Measurements from ENCODE around the gene TTYH1. TPM values are rescaled to one million over a fixed set of nuclear protein-coding genes. Genes with fewer than 3 reads are reported as not detected.

TTYH1 gene
- total and polyA plus RNA-seq, 2 of the 8 experiments (the other 6 are each of a cell fraction or from before 2014, with no cell fraction given) = 26.7 to 46.5 TPM

GRCh38 chr19:54460230-54461005 lies 45.2 kb downstream of the TTYH1 start:
- no peak overlapping the region; the same call in 1 of the 2 replicates for H2BK5ac ChIP-seq (ENCODE audit: low read depth, low read length)
- no peak overlapping the region for H3K4me3 ChIP-seq (ENCODE audit: extremely low read depth in 1 of 4, insufficient read depth in 2 of 4, low read depth in 3 of 4, low read length in 4 of 4)
- no peak overlapping the region for H2BK15ac ChIP-seq (ENCODE audit: low read length)
- H3K56ac ChIP-seq (replicated peaks; ENCODE audit: insufficient read length, low read depth, low read length) = no peak overlapping the region
- peaks cover 0 to 8% (median 5%) of the 10 kb centered on the region in 4 experiments; a peak in 5 of 7 replicates for H3K4me1 ChIP-seq (replicated peaks in 1 of 4; ENCODE audit: control insufficient read depth in 3 of 4, insufficient read depth in 4 of 4, low read length in 3 of 4)
- H3K4me2 ChIP-seq (ENCODE audit: insufficient read depth in 1 of 2, low read depth in 2 of 2, low read length in 2 of 2) = no peak overlapping the region
- H3K23me2 ChIP-seq (ENCODE audit: low read depth, low read length) = peaks cover 8% of the 10 kb centered on the region; the same call in 1 of the 2 replicates
- no peak overlapping the region for H3K18ac ChIP-seq (ENCODE audit: extremely low read depth, low read length)
- no peak overlapping the region; a peak in 1 of 7 replicates for H3K9ac ChIP-seq (replicated peaks in 1 of 4; ENCODE audit: extremely low read depth in 1 of 4, low read depth in 3 of 4, low read length in 3 of 4)
- peaks cover 15% of the 10 kb centered on the region for H3K79me1 ChIP-seq (ENCODE audit: low read depth, low read length)
- WGBS, 2 experiments (ENCODE audit: extremely low coverage in 1 of 2, insufficient coverage in 1 of 2, insufficient read length in 1 of 2, insufficient replicate concordance in 2 of 2, low coverage in 1 of 2, low lambda C conversion rate in 2 of 2, missing lambda C conversion rate in 1 of 2) = 92% methylated on average over 21 of the region's 39 CpGs; no CpG with 5 or more reads in 1 of the 2 experiments
- no peak overlapping the region for H4K91ac ChIP-seq (replicated peaks; ENCODE audit: insufficient read length, low read length)
- no peak overlapping the region for H2AFZ ChIP-seq (ENCODE audit: low read length)
- no peaks in the 10 kb centered on the region for H3K9me3 ChIP-seq (ENCODE audit: insufficient read depth in 2 of 2, low read depth in 1 of 2, low read length in 1 of 2)
- no peak overlapping the region for H2AK5ac ChIP-seq (ENCODE audit: low read depth, low read length)
- H3K4ac ChIP-seq (replicated peaks; ENCODE audit: insufficient read length, low read depth, low read length) = no peak overlapping the region
- peaks cover 0 to 2% (median 1%) of the 10 kb centered on the region in 4 experiments; a peak in 3 of 7 replicates for H3K27me3 ChIP-seq (replicated peaks in 1 of 4; ENCODE audit: control insufficient read depth in 3 of 4, extremely low read depth in 1 of 4, insufficient read depth in 3 of 4, low read length in 3 of 4)
- no peak overlapping the region for H3K23ac ChIP-seq (ENCODE audit: insufficient read length)
- DNase-seq (ENCODE audit: low read depth in 1 of 2, low spot score in 2 of 2) (no peak), FAIRE-seq (no peak)
- H3K27ac ChIP-seq (ENCODE audit: low read depth, low read length) = no peak overlapping the region
- H3K36me3 ChIP-seq (ENCODE audit: control insufficient read depth in 2 of 4, insufficient read depth in 4 of 4, low read length in 3 of 4) = peaks cover 21 to 47% (median 38%) of the 10 kb centered on the region in 4 experiments; a peak in 7 of 8 replicates
- CTCF ChIA-PET (ENCODE audit: partially characterized antibody) = interaction anchor here (0.9 kb wide), 1 partner anchor 62 kb away, joined by 3 read pairs; no protein-coding TSS in a partner anchor
- H2BK120ac ChIP-seq (replicated peaks; ENCODE audit: low read depth, low read length) = no peak overlapping the region
- POLR2A ChIA-PET (ENCODE audit: partially characterized antibody) = interaction anchor here (1.0 to 6.7 kb wide), 7 partner anchors 10 to 45 kb away, joined by 3 to 129 read pairs (median 4); partner anchors contain the start of genes CDC42EP5, LENG8 and TTYH1
- no peak overlapping the region for H2BK12ac ChIP-seq (ENCODE audit: low read depth, low read length)
- H2BK20ac ChIP-seq (ENCODE audit: low read length) = no peak overlapping the region
- H3K14ac ChIP-seq (ENCODE audit: insufficient read length) = no peak overlapping the region
- peaks cover 7 to 37% of the 10 kb centered on the region in 2 experiments for H4K20me1 ChIP-seq (replicated peaks in 1 of 2; ENCODE audit: control insufficient read depth in 1 of 2, insufficient read depth in 2 of 2, low read length in 2 of 2)
- H4K5ac ChIP-seq (ENCODE audit: insufficient read length, low read depth, low read length) = no peak overlapping the region
- H3K79me2 ChIP-seq (ENCODE audit: control insufficient read depth in 1 of 2, insufficient read depth in 2 of 2, low read length in 2 of 2) = peaks cover 0 to 4% of the 10 kb centered on the region in 2 experiments; a peak in 1 of 4 replicates
- no peak overlapping the region for H4K8ac ChIP-seq (ENCODE audit: extremely low read depth, insufficient read depth, low read length)
- TF ChIP-seq POLR2A (IDR thresholded peaks at IDR 0.05; ENCODE audit: control extremely low read depth in 1 of 2, low read depth in 2 of 2, low read length in 2 of 2) (peak in 1 of 2 experiments; percentile 29; a peak in 1 of 3 replicates), KDM4A (IDR thresholded peaks at IDR 0.05; ENCODE audit: low read depth, low read length, severe bottlenecking) (no peak)

All from H1 (cell line).